Parietal lobe (tissue), 1 donor: ENCODE results near the gene HRCT1. TPM values are rescaled to one million over a fixed set of nuclear protein-coding genes. Genes with fewer than 3 reads are reported as not detected.

Source experiments
- total RNA-seq: library from RNA; depleted of rRNA; stranded (reverse); fragments of >200 nt; gene quantifications from one replicate; pipeline ENCODE4 v1.2.3, GENCODE V29; 2014

Gene HRCT1
- total RNA-seq, result 0.63 TPM

DNA sequence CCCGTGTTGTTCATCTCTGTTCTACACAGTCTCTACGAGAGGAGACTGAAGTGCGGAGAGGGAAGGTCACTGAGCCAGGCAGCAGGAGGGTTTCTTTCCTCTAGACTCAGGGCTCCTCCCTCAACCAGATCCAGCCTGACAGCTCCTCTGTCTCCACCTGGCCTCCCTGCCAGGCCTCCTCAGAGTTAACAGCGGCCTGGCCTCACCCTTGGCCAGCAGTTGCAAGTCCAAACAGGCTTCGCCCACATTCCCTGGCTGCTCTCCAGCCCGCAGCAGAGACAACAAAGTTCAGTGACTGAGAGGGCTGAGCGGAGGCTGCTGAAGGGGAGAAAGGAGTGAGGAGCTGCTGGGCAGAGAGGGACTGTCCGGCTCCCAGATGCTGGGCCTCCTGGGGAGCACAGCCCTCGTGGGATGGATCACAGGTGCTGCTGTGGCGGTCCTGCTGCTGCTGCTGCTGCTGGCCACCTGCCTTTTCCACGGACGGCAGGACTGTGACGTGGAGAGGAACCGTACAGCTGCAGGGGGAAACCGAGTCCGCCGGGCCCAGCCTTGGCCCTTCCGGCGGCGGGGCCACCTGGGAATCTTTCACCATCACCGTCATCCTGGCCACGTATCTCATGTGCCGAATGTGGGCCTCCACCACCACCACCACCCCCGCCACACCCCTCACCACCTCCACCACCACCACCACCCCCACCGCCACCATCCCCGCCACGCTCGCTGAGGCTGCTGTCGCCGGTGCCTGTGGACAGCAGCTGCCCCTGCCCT, at the start of gene HRCT1:
TSS of gene HRCT1 (plus strand) at position 291 of the 768 bp plus-strand sequence. CDS start at position 377, 86 bp downstream.

DNA sequence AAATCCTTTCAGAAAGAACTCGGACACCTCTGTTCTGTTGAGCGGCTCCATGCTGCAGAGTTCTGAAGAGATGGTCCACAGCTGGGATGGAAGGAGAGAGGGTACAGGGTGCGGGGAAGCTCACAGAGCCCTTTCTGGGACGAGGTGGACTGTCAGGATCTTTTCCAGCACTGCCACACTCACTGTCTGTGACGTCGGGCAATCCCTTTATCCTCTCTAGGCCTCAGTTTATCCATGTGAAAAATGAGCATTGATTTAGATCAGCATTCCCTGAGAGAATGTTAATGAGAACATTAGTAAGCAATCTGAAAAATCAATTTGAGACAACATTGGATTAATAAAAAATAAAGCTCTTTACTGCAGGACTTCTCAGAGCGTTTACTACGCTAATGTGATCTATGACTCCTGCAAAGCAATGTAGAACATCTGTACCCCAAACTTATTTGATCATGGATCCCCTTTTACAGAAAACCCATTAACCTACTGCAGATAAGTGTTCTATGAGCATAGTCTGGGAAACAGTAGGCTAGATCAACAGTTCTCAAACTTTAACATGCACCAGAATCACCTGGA, 35.6 kb upstream of the HRCT1 start, which contains the start of gene OR13J1:
TSS of gene OR13J1 (minus strand) at position 51 of the 573 bp plus-strand sequence. CDS start at position 51, 0 bp downstream.

GRCh38 chr9:35909274-35909673, 3.3 kb downstream of the HRCT1 start, which contains the start of gene SPAAR:
Gene SPAAR, plus strand, starts transcription at chr9:35909490. Its CDS starts 974 bp downstream, at chr9:35910464.

Other genes with a start within 250 kb of the HRCT1 start
- gene RMRP, start 248.2 kb upstream of the HRCT1 start, total RNA-seq, result 78,439 TPM
- gene CCDC107, start 247.9 kb upstream of the HRCT1 start, total RNA-seq, result 9.7 TPM
- 0.31 TPM for gene ARHGEF39, start 241.0 kb upstream of the HRCT1 start, total RNA-seq
- gene CA9, start 232.3 kb upstream of the HRCT1 start, total RNA-seq, result not detected
- gene TPM2, start 216.3 kb upstream of the HRCT1 start, total RNA-seq, result 15.7 TPM
- 26.6 TPM for gene TLN1, start 174.0 kb upstream of the HRCT1 start, total RNA-seq
- gene CREB3, start 173.5 kb upstream of the HRCT1 start, total RNA-seq, result 30.0 TPM
- 92.0 TPM for gene GBA2, start 157.0 kb upstream of the HRCT1 start, total RNA-seq
- gene RGP1, start 156.9 kb upstream of the HRCT1 start, total RNA-seq, result 20.0 TPM
- not detected for gene MSMP, start 151.9 kb upstream of the HRCT1 start, total RNA-seq
- gene NPR2, start 114.6 kb upstream of the HRCT1 start, total RNA-seq, result 19.4 TPM
- gene SPAG8, start 93.9 kb upstream of the HRCT1 start, total RNA-seq, result 4.1 TPM
- 7.8 TPM for gene HINT2, start 91.2 kb upstream of the HRCT1 start, total RNA-seq
- gene FAM221B, start 77.5 kb upstream of the HRCT1 start, total RNA-seq, result not detected
- gene TMEM8B, start 77.0 kb upstream of the HRCT1 start, total RNA-seq, result 12.5 TPM
- gene OR13J1, start 35.8 kb upstream of the HRCT1 start, total RNA-seq, result not detected
- gene SPAAR, start 3.3 kb downstream of the HRCT1 start, total RNA-seq, result 0.31 TPM
- gene OR2S2, start 52.0 kb downstream of the HRCT1 start, total RNA-seq, result not detected
- gene RECK, start 130.7 kb downstream of the HRCT1 start, total RNA-seq, result 13.5 TPM
- 4.7 TPM for gene GLIPR2, start 230.5 kb downstream of the HRCT1 start, total RNA-seq